ENCODE measurements around the gene CAPN10. TPM values are rescaled to one million over a fixed set of nuclear protein-coding genes. Genes with fewer than 3 reads are reported as not detected.

The CAPN10 gene
- total RNA-seq, 1 experiment from 2014 or later: 47.4 TPM

DNA sequence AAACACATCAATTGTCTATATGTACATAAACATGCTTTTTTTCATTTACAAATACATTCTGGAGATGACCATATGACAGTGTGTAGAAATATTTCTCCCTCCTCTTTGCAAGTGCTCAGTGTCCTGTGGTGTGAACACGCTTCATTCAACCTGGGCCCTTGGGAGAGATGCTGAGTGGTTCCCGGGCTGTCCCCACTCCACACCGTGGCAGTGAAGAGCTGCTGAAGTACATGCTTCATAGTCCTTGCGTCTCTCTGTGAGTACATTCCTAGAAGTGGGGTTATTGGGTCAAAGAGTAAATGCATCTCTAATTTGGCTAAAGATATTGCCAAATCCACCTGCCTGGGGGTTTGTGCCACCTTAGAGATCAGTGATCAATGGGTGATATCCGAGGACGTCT, 32.2 kb downstream of the CAPN10 start:
- no CpG with 5 or more reads among the region's 6 CpGs for WGBS (ENCODE audit: extremely low coverage, insufficient read length, low lambda C conversion rate)
- H2BK5ac ChIP-seq (ENCODE audit: insufficient read length, low read length): no peak overlapping the region
- H3K9me3 Mint-ChIP-seq: peaks cover 13 to 39% of the 10 kb centered on the region in 2 experiments

More for the DNA sequence above, 32.2 kb downstream of the CAPN10 start:
- Mint-ChIP-seq H3K27ac (no peak overlapping the region), H3K36me3 (ENCODE audit: insufficient read depth in 1 of 3, low read depth in 3 of 3) (peaks cover 2 to 12% (median 5%) of the 10 kb centered on the region in 3 experiments; a peak in 6 of 7 replicates), H3K4me3 (no peak overlapping the region), H3K27me3 (ENCODE audit: low read depth) (peaks cover 7% of the 10 kb centered on the region), H3K4me1 (peaks cover 0 to 6% of the 10 kb centered on the region in 2 experiments; a peak in 1 of 4 replicates)
- Histone ChIP-seq H3K23ac (ENCODE audit: insufficient read length, low read depth, low read length) (no peak overlapping the region), H2BK15ac (ENCODE audit: low read depth, low read length) (no peak overlapping the region), H4K5ac (ENCODE audit: insufficient read length, low read depth, low read length) (no peak overlapping the region), H3K56ac (ENCODE audit: insufficient read length, low read depth, low read length) (no peak overlapping the region), H4K8ac (replicated peaks; ENCODE audit: insufficient read length, low read depth, low read length) (no peak overlapping the region), H3K4me2 (ENCODE audit: insufficient read depth, insufficient read length, low read length) (no peak overlapping the region), H3K23me2 (ENCODE audit: insufficient read length, low read depth, low read length, poor library complexity, severe bottlenecking) (no peaks in the 10 kb centered on the region), H2AK5ac (ENCODE audit: insufficient read length, low read length) (no peak overlapping the region), H3K27me3 (ENCODE audit: insufficient read depth, low read length) (no peaks in the 10 kb centered on the region), H2BK12ac (ENCODE audit: insufficient read length, low read depth, low read length) (no peak overlapping the region), H3K4ac (ENCODE audit: low read depth, low read length) (no peak overlapping the region), H3K79me1 (ENCODE audit: insufficient read depth, low read depth, low read length, poor library complexity, severe bottlenecking) (no peaks in the 10 kb centered on the region), H3K9me3 (ENCODE audit: control insufficient read depth, low read depth, low read length) (no peaks in the 10 kb centered on the region), H3K9ac (ENCODE audit: extremely low read depth, insufficient read length, low read length) (no peak overlapping the region), H4K91ac (ENCODE audit: insufficient read length, low read depth, low read length) (no peak overlapping the region), H3T11ph (ENCODE audit: low read length) (no peak overlapping the region), H2AFZ (ENCODE audit: low read length) (no peak overlapping the region), H2BK120ac (ENCODE audit: low read depth, low read length, poor library complexity, severe bottlenecking) (no peak overlapping the region), H3K18ac (ENCODE audit: insufficient read length, low read depth, low read length) (no peak overlapping the region), H3K14ac (ENCODE audit: insufficient read depth, low read length) (no peak overlapping the region), H2BK20ac (ENCODE audit: low read depth, low read length, poor library complexity, severe bottlenecking) (no peak overlapping the region), H3K27ac (ENCODE audit: insufficient read length, low read depth, low read length) (no peak overlapping the region), H3K79me2 (ENCODE audit: insufficient read depth, low read length) (no peaks in the 10 kb centered on the region), H3K4me1 (ENCODE audit: insufficient read depth, low read length) (no peaks in the 10 kb centered on the region), H4K20me1 (ENCODE audit: control insufficient read depth, insufficient read depth, insufficient read length) (no peaks in the 10 kb centered on the region)
- DNase-seq: peak; percentile 3
- TF ChIP-seq, protein P1, sequence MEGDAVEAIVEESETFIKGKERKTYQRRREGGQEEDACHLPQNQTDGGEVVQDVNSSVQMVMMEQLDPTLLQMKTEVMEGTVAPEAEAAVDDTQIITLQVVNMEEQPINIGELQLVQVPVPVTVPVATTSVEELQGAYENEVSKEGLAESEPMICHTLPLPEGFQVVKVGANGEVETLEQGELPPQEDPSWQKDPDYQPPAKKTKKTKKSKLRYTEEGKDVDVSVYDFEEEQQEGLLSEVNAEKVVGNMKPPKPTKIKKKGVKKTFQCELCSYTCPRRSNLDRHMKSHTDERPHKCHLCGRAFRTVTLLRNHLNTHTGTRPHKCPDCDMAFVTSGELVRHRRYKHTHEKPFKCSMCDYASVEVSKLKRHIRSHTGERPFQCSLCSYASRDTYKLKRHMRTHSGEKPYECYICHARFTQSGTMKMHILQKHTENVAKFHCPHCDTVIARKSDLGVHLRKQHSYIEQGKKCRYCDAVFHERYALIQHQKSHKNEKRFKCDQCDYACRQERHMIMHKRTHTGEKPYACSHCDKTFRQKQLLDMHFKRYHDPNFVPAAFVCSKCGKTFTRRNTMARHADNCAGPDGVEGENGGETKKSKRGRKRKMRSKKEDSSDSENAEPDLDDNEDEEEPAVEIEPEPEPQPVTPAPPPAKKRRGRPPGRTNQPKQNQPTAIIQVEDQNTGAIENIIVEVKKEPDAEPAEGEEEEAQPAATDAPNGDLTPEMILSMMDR (conservative IDR thresholded peaks at IDR 0.05): no peak
